K562 (cell line): Measurements from ENCODE around the gene DIAPH1. TPM values are rescaled to one million over a fixed set of nuclear protein-coding genes. Genes with fewer than 3 reads are reported as not detected.

ENCODE experiments used
- ATAC-seq: fragments of 200-7000 bp; cut with Tn5 transposase; 3 replicates; pipeline ENCODE4 v1.9.1; 2020; ENCODE audit warnings: moderate library complexity
- BruUV-seq: library from RNA; stranded (reverse); fragments of 400-500 nt; replicated peaks from 2 replicates; lab custom pipeline; 2021; lab: Mats Ljungman, UMichigan
- CTCF ChIA-PET: fragments of 300-600 bp; formaldehyde crosslinking; extraction: SDS; loops from one replicate; lab custom pipeline; 2021; ENCODE audit warnings: low intra/inter-chr PET ratio; lab: Yijun Ruan, JAX
- POLR2A ChIA-PET: fragments of 300-600, 350-650 bp; sonication (Branson Sonifier 250); formaldehyde crosslinking; extraction: SDS; loops from one replicate; lab custom pipeline; 2021; ENCODE audit warnings: antibody characterized with exemption, inconsistent platforms; lab: Yijun Ruan, JAX
- DNase-seq, 4 experiments: peaks; one replicate each; pipeline versions ENCODE4 v3.0.0 to v3.0.0-alpha.2; 2011 to 2018; ENCODE audit warnings: low spot score in 3 of 4, mixed read lengths in 3 of 4; ENCODE audit errors: extremely low read depth in 1 of 4
- FAIRE-seq: peaks from 2 replicates; lab custom pipeline; 2011; peaks lifted over from hg19 to GRCh38; lab: Jason Lieb, UNC
- H2AFZ ChIP-seq: 2 replicates; pipeline ENCODE4 v1.6.0; 2011; ENCODE audit warnings: low read depth, low read length, control low read depth, inconsistent platforms
- H3K27ac ChIP-seq: fragments of 200-600 bp; 3 replicates; pipeline ENCODE4 v1.8.0; 2011; ENCODE audit warnings: low read depth, mild to moderate bottlenecking, control low read depth, inconsistent platforms, low read length, moderate library complexity, mixed read lengths; ENCODE audit errors: extremely low read depth
- H3K27me3 ChIP-seq, 2 experiments: fragments of 300-600 bp in 1 of 2; 2 replicates in 1 of 2; 3 replicates in 1 of 2; pipeline versions ENCODE4 v1.6.0 to v1.8.0; 2011; ENCODE audit warnings: inconsistent platforms in 2 of 2, low read length in 2 of 2, mild to moderate bottlenecking in 1 of 2, mixed read lengths in 1 of 2, moderate library complexity in 1 of 2; ENCODE audit not compliant: control insufficient read depth in 2 of 2, insufficient read depth in 2 of 2
- H3K36me3 ChIP-seq: fragments of 300-600 bp; 3 replicates; pipeline ENCODE4 v1.8.0; 2011; ENCODE audit warnings: mild to moderate bottlenecking, low read length, inconsistent platforms; ENCODE audit not compliant: control insufficient read depth, insufficient read depth
- H3K4me1 ChIP-seq, 2 experiments: fragments of 200-600 bp in 1 of 2; replicated peaks in 1 of 2; 2 replicates in 1 of 2; 3 replicates in 1 of 2; pipeline versions ENCODE4 v1.5.1 to v1.8.0; 2011; ENCODE audit warnings: inconsistent platforms in 2 of 2, low read length in 2 of 2, mild to moderate bottlenecking in 1 of 2, mixed read lengths in 1 of 2, moderate library complexity in 1 of 2; ENCODE audit not compliant: control insufficient read depth in 2 of 2, insufficient read depth in 2 of 2
- H3K4me2 ChIP-seq: 2 replicates; pipeline ENCODE4 v1.6.1; 2011; ENCODE audit warnings: low read length, control low read depth, inconsistent platforms, mixed read lengths; ENCODE audit not compliant: insufficient read depth
- H3K4me3 ChIP-seq: fragments of 200-600 bp; sonication (generic), shearing (Covaris generic); 2 replicates; pipeline ENCODE4 v1.5.1; 2016; ENCODE audit warnings: control low read depth, inconsistent platforms
- H3K79me2 ChIP-seq: fragments of 200-600 bp; 3 replicates; pipeline ENCODE4 v1.8.0; 2011; ENCODE audit warnings: low read length, inconsistent platforms; ENCODE audit not compliant: control insufficient read depth, insufficient read depth
- H3K9ac ChIP-seq, 2 experiments: 2 replicates each; pipeline versions ENCODE4 v1.6.0 to v1.6.1; 2011; ENCODE audit warnings: low read depth in 2 of 2, low read length in 2 of 2, control low read depth in 1 of 2, inconsistent platforms in 1 of 2, mild to moderate bottlenecking in 1 of 2, mixed read lengths in 1 of 2; ENCODE audit not compliant: insufficient read depth in 1 of 2
- H3K9me1 ChIP-seq: one replicate; pipeline ENCODE4 v1.6.0; 2011; ENCODE audit warnings: inconsistent platforms, mild to moderate bottlenecking, low read length, moderate library complexity; ENCODE audit not compliant: control insufficient read depth, insufficient read depth
- H3K9me3 ChIP-seq: replicated peaks from 2 replicates; pipeline ENCODE4 v1.5.1; 2011; ENCODE audit warnings: low read depth, low read length, inconsistent platforms; ENCODE audit not compliant: control insufficient read depth, insufficient read depth
- H4K20me1 ChIP-seq: replicated peaks from 2 replicates; pipeline ENCODE4 v1.6.1; 2011; ENCODE audit warnings: low read length, inconsistent platforms, mixed read lengths; ENCODE audit not compliant: control insufficient read depth, insufficient read depth
- CBX5 ChIP-seq: IDR thresholded peaks from 2 replicates; pipeline ENCODE4 v1.6.1; 2014; ENCODE audit warnings: low read depth, borderline replicate concordance
- WGBS: fragments of 100-300 bp; shearing (Covaris generic); methylation state at CpG from one replicate; pipeline ENCODE4 v1.1.6; 2016; ENCODE audit warnings: low coverage, mixed read lengths; ENCODE audit not compliant: insufficient coverage; ENCODE audit errors: missing lambda C conversion rate; 5-methylcytosine and 5-hydroxymethylcytosine counted together
- in situ Hi-C: fragments of 300-500 bp; cut with MboI; formaldehyde crosslinking; loops from 4 replicates; pipeline ENCODE4 v1.15.0; 2018; ENCODE audit warnings: inconsistent platforms, mixed read lengths
- intact Hi-C: fragments of 100-400 bp; cut with micrococcal nuclease; formaldehyde crosslinking; loops from 2 replicates; pipeline ENCODE4 v1.14.2; 2022
- polyA plus RNA-seq, 8 experiments: library from polyadenylated mRNA; depleted of rRNA in 4 of 8; stranded (reverse) in 5 of 8; unstranded in 3 of 8; fragments of >200 nt; fragmentation: Nextera tagmentation in 2 of 8; fragmentation: Illumina TruSeq in 1 of 8; extraction: Ambion mirVana in 2 of 8; extraction: Trizol in 1 of 8; gene quantifications; 2 replicates each; pipeline versions ENCODE4 v1.2.1 to v1.2.3, GENCODE V29; 2011 to 2014; ENCODE audit warnings: inconsistent platforms in 1 of 8, missing spikeins in 1 of 8
- total RNA-seq, 7 experiments: library from RNA; depleted of rRNA in 6 of 7; stranded (reverse); fragments of >200 nt in 6 of 7; fragmentation: Illumina TruSeq in 2 of 7; extraction: Trizol in 2 of 7; gene quantifications; 2 replicates each; pipeline versions ENCODE4 v1.2.1 to v1.2.3, GENCODE V29; 2011 to 2021; ENCODE audit warnings: low replicate concordance in 1 of 7
- TF ChIP-seq, protein P1 (sequence below): sonication (generic); formaldehyde crosslinking; IDR thresholded peaks from 2 replicates; pipeline ENCODE4 v1.8.0; 2023; ENCODE audit warnings: missing genetic modification reagents, mild to moderate bottlenecking, borderline replicate concordance

DIAPH1 gene
- total and polyA plus RNA-seq, 9 of the 15 experiments (the other 6 are each of a cell fraction or from before 2014, with no cell fraction given) = 60.8 to 328 (median 97.8) TPM

DNA sequence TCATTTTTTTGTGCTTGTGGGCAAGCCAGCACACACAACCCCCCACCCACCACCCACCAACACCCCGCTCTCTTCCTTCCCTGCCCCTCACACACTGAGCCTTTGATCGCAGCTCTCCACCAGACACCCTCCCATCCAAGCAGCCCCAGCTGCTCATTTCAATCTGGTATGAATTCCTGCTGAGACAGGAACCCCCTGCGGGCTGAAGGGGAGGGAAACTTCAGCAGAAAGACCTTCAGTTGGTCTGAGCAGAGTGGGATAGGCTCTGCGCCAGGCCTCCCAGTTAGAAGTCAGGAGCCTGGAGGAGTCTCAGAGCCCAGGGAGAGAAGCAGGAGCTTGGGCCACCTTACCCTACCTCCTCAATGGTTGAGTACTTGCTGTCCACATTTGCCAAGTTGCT, 122.8 kb downstream of the DIAPH1 start (continued):
- TF ChIP-seq, protein P1, sequence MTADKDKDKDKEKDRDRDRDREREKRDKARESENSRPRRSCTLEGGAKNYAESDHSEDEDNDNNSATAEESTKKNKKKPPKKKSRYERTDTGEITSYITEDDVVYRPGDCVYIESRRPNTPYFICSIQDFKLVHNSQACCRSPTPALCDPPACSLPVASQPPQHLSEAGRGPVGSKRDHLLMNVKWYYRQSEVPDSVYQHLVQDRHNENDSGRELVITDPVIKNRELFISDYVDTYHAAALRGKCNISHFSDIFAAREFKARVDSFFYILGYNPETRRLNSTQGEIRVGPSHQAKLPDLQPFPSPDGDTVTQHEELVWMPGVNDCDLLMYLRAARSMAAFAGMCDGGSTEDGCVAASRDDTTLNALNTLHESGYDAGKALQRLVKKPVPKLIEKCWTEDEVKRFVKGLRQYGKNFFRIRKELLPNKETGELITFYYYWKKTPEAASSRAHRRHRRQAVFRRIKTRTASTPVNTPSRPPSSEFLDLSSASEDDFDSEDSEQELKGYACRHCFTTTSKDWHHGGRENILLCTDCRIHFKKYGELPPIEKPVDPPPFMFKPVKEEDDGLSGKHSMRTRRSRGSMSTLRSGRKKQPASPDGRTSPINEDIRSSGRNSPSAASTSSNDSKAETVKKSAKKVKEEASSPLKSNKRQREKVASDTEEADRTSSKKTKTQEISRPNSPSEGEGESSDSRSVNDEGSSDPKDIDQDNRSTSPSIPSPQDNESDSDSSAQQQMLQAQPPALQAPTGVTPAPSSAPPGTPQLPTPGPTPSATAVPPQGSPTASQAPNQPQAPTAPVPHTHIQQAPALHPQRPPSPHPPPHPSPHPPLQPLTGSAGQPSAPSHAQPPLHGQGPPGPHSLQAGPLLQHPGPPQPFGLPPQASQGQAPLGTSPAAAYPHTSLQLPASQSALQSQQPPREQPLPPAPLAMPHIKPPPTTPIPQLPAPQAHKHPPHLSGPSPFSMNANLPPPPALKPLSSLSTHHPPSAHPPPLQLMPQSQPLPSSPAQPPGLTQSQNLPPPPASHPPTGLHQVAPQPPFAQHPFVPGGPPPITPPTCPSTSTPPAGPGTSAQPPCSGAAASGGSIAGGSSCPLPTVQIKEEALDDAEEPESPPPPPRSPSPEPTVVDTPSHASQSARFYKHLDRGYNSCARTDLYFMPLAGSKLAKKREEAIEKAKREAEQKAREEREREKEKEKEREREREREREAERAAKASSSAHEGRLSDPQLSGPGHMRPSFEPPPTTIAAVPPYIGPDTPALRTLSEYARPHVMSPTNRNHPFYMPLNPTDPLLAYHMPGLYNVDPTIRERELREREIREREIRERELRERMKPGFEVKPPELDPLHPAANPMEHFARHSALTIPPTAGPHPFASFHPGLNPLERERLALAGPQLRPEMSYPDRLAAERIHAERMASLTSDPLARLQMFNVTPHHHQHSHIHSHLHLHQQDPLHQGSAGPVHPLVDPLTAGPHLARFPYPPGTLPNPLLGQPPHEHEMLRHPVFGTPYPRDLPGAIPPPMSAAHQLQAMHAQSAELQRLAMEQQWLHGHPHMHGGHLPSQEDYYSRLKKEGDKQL (CRISPR knock-in tag) = no peak

DNA sequence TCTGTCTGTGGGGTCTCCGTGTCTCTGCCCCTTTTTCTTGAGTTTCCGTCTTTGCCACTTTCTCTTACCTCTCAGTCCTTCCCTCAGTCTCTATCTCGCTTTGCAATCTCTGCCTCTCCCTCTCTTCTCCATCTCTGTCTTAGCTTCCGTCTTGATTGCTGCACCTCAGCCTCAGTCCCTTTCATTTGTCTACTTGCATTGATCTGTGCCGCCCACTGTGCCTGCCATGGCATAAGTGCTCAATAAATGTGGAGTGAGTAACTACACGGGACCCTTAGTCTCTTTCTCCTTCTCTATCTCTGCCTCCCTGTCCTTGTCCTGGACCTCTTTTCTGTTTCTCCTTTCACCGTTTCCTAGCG, 123.4 kb downstream of the DIAPH1 start:
- POLR2A ChIA-PET = interaction anchor here (1.5 to 1.6 kb wide), 2 partner anchors 13 to 19 kb away, joined by 3 to 4 read pairs; no protein-coding TSS in a partner anchor
- Histone ChIP-seq H3K4me3 (no peak overlapping the region), H3K27me3 (peaks cover 19 to 60% of the 10 kb centered on the region in 2 experiments), H3K9me3 (no peaks in the 10 kb centered on the region), H3K36me3 (no peaks in the 10 kb centered on the region), H3K9ac (no peak overlapping the region), H4K20me1 (no peaks in the 10 kb centered on the region), H3K27ac (no peak overlapping the region), H3K79me2 (no peaks in the 10 kb centered on the region), H3K4me2 (no peak overlapping the region), H3K9me1 (no peaks in the 10 kb centered on the region), H2AFZ (no peak overlapping the region)
- DNase-seq = no peak
- no peak; the same call in 2 of the 3 replicates for ATAC-seq
- no peak for TF ChIP-seq CBX5
- TF ChIP-seq, all 486 proteins: peak for 0
- H3K4me1 ChIP-seq = peaks cover 0 to 15% of the 10 kb centered on the region in 2 experiments; a peak in 1 of 5 replicates
- CTCF ChIA-PET = no interaction called here
- intact Hi-C loops = no loop called here
- no peak for FAIRE-seq
- BruUV-seq = no TSS peak
- 0% methylated on average over 8 of the region's 8 CpGs for WGBS
- in situ Hi-C loops = no loop called here
